ENCODE results near the gene NUCKS1. TPM values are rescaled to one million over a fixed set of nuclear protein-coding genes. Genes with fewer than 3 reads are reported as not detected.

NUCKS1 gene
- total RNA-seq, 1 donor from 2014 or later: 304 TPM

GRCh38 chr1:205749234-205750137 is 496 bp downstream of the NUCKS1 start:
- H3K4me1 Mint-ChIP-seq: peaks cover 36% of the 10 kb centered on the region
- H3K27me3 Mint-ChIP-seq (ENCODE audit: low read depth): peaks cover under 1% of the 10 kb centered on the region
- H3K4me3 Mint-ChIP-seq: peak overlapping the region; percentile 97
- H3K36me3 Mint-ChIP-seq: no peaks in the 10 kb centered on the region
- H3K9me3 Mint-ChIP-seq: no peaks in the 10 kb centered on the region
- H3K27ac Mint-ChIP-seq: peak overlapping the region; percentile 99
- peak; percentile 88 to 93 for DNase-seq (ENCODE audit: low spot score in 2 of 2, unreplicated experiment in 2 of 2)
- no peak for TF ChIP-seq CTCF (IDR thresholded peaks at IDR 0.05; ENCODE audit: unreplicated experiment)

GRCh38 chr1:205748403-205749233 is 1.4 kb downstream of the NUCKS1 start:
- no peak for TF ChIP-seq CTCF (IDR thresholded peaks at IDR 0.05; ENCODE audit: unreplicated experiment)
- no peaks in the 10 kb centered on the region for H3K27me3 Mint-ChIP-seq (ENCODE audit: low read depth)
- no peak for DNase-seq (ENCODE audit: low spot score in 2 of 2, unreplicated experiment in 2 of 2)
- peaks cover 42% of the 10 kb centered on the region for H3K4me1 Mint-ChIP-seq
- H3K27ac Mint-ChIP-seq: peak overlapping the region; percentile 99
- no peaks in the 10 kb centered on the region for H3K9me3 Mint-ChIP-seq
- peak overlapping the region; percentile 97 for H3K4me3 Mint-ChIP-seq
- H3K36me3 Mint-ChIP-seq: no peaks in the 10 kb centered on the region

DNA sequence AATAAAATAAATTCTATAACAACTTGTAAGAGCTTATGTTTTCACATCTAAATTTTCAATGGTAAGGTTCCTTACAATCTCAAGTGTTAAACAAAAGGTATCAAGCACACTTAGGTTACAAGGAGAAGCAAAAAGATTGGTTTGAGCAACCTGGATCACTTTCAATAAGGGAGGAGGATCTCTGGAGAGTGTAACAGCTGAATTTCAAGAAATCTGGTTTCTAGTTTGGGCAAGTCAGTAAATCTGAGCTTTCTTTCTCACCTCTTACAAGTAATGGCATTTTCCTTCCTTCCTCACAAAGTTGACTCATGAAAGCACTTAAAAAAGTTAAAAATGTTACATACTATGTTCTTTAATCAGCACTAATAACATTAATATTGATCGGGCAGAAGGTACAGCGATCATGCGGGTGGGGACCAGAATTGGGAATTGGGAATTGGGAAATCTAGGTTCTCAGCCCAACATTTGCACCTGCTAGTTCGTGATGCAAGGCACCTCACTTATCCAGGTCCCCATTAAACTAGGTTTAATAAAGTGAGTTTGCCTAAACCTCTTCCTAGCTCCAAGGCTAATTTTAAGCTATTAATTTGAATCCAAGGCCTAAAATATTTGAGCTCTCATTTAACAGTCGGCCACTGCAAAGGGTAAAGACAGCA is 3.1 kb downstream of the NUCKS1 start:
- DNase-seq (ENCODE audit: low spot score in 2 of 2, unreplicated experiment in 2 of 2): no peak
- H3K4me1 Mint-ChIP-seq: peaks cover 51% of the 10 kb centered on the region
- no peaks in the 10 kb centered on the region for H3K9me3 Mint-ChIP-seq
- no peaks in the 10 kb centered on the region for H3K27me3 Mint-ChIP-seq (ENCODE audit: low read depth)
- no peak for TF ChIP-seq CTCF (IDR thresholded peaks at IDR 0.05; ENCODE audit: unreplicated experiment)
- peak overlapping the region; percentile 80 for H3K27ac Mint-ChIP-seq
- peak overlapping the region; percentile 97 for H3K4me3 Mint-ChIP-seq
- H3K36me3 Mint-ChIP-seq: no peaks in the 10 kb centered on the region

DNA sequence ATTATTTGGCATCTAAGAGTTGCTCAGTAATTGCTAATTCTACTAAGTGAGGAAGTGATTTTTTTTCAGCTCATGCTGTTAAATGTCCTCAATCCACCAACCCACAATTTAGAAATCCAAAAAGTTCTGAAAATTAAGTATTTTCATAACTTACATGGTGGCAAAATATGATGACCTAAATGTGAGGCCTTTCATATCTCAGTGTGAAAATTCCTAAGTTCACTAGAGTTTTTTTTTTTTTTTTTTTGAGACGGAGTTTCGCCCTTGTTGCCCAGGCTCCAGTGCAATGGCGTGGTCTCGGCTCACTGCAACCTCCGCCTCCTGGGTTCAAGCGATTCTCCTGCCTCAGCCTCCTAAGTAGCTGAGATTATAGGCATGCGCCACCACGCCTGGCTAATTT is 5.6 kb downstream of the NUCKS1 start:
- H3K27me3 Mint-ChIP-seq (ENCODE audit: low read depth): no peaks in the 10 kb centered on the region
- H3K27ac Mint-ChIP-seq: no peak overlapping the region
- H3K4me1 Mint-ChIP-seq: peaks cover 55% of the 10 kb centered on the region
- H3K4me3 Mint-ChIP-seq: no peak overlapping the region
- no peak for DNase-seq (ENCODE audit: low spot score in 2 of 2, unreplicated experiment in 2 of 2)
- H3K36me3 Mint-ChIP-seq: no peaks in the 10 kb centered on the region
- no peaks in the 10 kb centered on the region for H3K9me3 Mint-ChIP-seq
- no peak for TF ChIP-seq CTCF (IDR thresholded peaks at IDR 0.05; ENCODE audit: unreplicated experiment)

GRCh38 chr1:205743977-205744376 is 6.0 kb downstream of the NUCKS1 start:
- Mint-ChIP-seq H3K4me3 (no peak overlapping the region), H3K27me3 (ENCODE audit: low read depth) (no peaks in the 10 kb centered on the region), H3K4me1 (peaks cover 55% of the 10 kb centered on the region), H3K36me3 (no peaks in the 10 kb centered on the region), H3K9me3 (no peaks in the 10 kb centered on the region), H3K27ac (peak overlapping the region; percentile 8)
- DNase-seq (ENCODE audit: low spot score in 2 of 2, unreplicated experiment in 2 of 2): no peak
- TF ChIP-seq CTCF (IDR thresholded peaks at IDR 0.05; ENCODE audit: unreplicated experiment): no peak
